ENCODE results near the gene ZNF341.

ZNF341 gene

DNA sequence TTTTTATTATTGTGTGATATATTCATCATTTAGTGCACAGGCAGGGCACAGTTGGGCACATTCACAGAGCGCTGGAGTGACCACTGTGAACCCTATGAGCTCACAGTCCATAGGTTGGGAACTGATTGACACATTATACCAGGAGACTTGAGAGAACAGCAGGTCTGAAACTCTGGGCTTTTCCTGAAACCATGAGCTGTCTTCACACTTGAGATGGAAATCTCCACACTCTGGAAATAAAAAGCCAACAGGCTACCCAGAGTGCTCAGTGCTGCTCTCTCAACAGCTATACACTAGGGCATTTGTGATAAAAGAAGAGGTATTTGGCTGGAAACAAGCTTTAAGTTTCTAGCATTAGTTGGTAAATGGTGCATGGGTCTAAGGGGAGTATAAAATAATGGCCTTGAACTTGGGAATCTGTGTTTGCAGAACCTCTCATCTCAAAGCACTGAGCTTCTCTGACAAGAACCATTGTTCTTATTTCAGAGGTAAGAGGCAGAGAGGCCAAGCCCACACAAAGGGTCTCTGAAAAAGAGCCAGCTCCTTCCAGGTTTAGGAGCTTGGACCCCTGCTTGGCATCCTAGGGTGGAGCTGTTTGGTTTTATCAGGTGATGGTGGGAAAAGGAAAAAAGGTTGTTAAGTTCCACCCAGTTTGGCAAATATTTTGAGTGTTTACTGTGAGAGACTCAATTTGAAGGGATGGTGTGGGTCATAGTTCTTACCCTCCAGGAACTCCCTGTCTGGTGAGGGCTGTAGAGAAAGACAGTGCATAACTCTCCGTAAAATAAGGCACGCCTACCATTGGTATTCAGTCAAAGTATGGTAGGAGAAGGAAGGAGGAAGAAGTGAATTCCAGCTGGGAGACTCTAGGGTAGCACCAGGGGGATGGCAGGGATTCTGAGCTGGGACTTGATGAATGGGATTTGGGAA is 93.8 kb downstream of the ZNF341 start:
- DNase-seq (ENCODE audit: insufficient read length) (no peak), FAIRE-seq (no peak)
- TF ChIP-seq POLR2AphosphoS5 (IDR thresholded peaks at IDR 0.05; ENCODE audit: low read depth, low read length): no peak
- no peak for TF ChIP-seq POLR2A (IDR thresholded peaks at IDR 0.05; ENCODE audit: low read depth, low read length)
- no peak for TF ChIP-seq TAF1 (IDR thresholded peaks at IDR 0.05; ENCODE audit: borderline replicate concordance, low read depth, low read length)

GRCh38 chr20:33826270-33826897 is 94.6 kb downstream of the ZNF341 start:
- FAIRE-seq (no peak), DNase-seq (ENCODE audit: insufficient read length) (no peak)
- no peak for TF ChIP-seq TAF1 (IDR thresholded peaks at IDR 0.05; ENCODE audit: borderline replicate concordance, low read depth, low read length)
- TF ChIP-seq POLR2AphosphoS5 (IDR thresholded peaks at IDR 0.05; ENCODE audit: low read depth, low read length): no peak
- TF ChIP-seq POLR2A (IDR thresholded peaks at IDR 0.05; ENCODE audit: low read depth, low read length): no peak

DNA sequence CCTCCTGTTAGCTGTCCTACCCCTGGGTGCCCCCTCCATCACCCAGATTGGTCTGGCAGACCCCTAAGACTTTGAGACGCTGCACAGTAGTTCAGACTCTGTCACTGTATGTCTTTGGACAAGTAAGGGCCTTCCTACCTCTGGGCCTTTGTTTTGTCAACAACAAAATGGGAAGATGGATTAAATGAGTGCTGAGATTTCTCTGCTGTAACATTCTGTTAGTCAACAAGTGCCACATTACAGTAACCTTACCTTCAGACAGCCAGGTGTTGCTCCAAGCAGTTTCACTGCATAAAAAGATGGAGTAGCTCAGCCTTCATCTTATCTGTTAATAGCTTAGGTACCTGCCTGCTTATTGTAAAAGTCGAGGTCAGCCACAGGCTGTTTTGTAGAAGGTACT is 95.3 kb downstream of the ZNF341 start:
- no peak for DNase-seq (ENCODE audit: insufficient read length)
- no peak for FAIRE-seq
- no peak for TF ChIP-seq POLR2A (IDR thresholded peaks at IDR 0.05; ENCODE audit: low read depth, low read length)
- TF ChIP-seq TAF1 (IDR thresholded peaks at IDR 0.05; ENCODE audit: borderline replicate concordance, low read depth, low read length): no peak
- no peak for TF ChIP-seq POLR2AphosphoS5 (IDR thresholded peaks at IDR 0.05; ENCODE audit: low read depth, low read length)

GRCh38 chr20:33827634-33828325 is 96.0 kb downstream of the ZNF341 start:
- TF ChIP-seq POLR2A (IDR thresholded peaks at IDR 0.05; ENCODE audit: low read depth, low read length) (no peak), POLR2AphosphoS5 (IDR thresholded peaks at IDR 0.05; ENCODE audit: low read depth, low read length) (no peak), TAF1 (IDR thresholded peaks at IDR 0.05; ENCODE audit: borderline replicate concordance, low read depth, low read length) (no peak)
- DNase-seq (ENCODE audit: insufficient read length) (no peak), FAIRE-seq (no peak)

DNA sequence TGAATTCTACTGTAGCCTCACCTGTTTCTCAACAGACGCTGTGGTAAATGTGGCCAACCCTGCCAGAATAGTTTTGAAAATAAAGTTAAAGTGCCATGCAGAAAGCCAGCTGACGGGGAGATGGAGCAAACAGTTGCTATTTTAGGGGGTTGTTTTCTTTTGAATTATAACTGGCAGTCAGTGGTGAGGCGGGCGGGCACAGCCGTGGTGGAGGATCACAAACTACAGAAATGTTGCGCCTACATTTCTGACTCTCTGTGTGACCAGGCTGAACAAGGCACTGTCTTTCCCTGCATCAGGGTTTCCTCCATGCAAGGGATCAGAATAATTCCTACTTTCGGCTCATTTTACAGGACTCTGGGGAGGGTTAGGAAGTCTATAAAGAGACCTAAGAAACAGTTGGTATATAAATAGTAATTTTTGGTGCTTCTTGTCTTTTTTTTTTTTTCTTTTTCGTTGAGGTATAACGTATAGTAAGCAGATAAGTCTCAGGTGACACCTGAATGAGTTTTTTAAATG is 96.6 kb downstream of the ZNF341 start:
- no peak for FAIRE-seq
- TF ChIP-seq POLR2A (IDR thresholded peaks at IDR 0.05; ENCODE audit: low read depth, low read length) (no peak), TAF1 (IDR thresholded peaks at IDR 0.05; ENCODE audit: borderline replicate concordance, low read depth, low read length) (no peak), POLR2AphosphoS5 (IDR thresholded peaks at IDR 0.05; ENCODE audit: low read depth, low read length) (no peak)
- no peak for DNase-seq (ENCODE audit: insufficient read length)

GRCh38 chr20:33828967-33829560 is 97.3 kb downstream of the ZNF341 start:
- no peak for FAIRE-seq
- TF ChIP-seq TAF1 (IDR thresholded peaks at IDR 0.05; ENCODE audit: borderline replicate concordance, low read depth, low read length): no peak
- no peak for TF ChIP-seq POLR2AphosphoS5 (IDR thresholded peaks at IDR 0.05; ENCODE audit: low read depth, low read length)
- no peak for TF ChIP-seq POLR2A (IDR thresholded peaks at IDR 0.05; ENCODE audit: low read depth, low read length)
- DNase-seq (ENCODE audit: insufficient read length): no peak

DNA sequence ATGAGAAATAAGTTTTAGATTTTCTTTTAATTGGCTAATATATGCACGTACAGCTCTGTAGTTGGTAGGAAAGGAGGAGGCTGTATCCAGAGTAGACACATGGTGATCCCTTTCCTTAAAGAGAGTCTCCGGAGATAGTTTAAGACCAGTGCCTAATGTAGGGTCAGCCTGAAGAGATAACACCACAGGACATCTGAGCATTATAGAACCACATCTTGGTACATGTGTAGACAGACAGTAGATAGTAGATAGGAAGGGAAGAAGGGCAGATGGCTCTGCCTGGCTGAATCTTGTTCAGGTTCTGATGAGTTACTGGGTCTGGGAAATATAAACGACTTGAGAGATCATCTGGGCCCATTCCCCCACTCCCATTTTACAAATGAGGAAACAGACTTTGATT is 97.8 kb downstream of the ZNF341 start:
- FAIRE-seq (no peak), DNase-seq (ENCODE audit: insufficient read length) (no peak)
- TF ChIP-seq POLR2AphosphoS5 (IDR thresholded peaks at IDR 0.05; ENCODE audit: low read depth, low read length): no peak
- TF ChIP-seq TAF1 (IDR thresholded peaks at IDR 0.05; ENCODE audit: borderline replicate concordance, low read depth, low read length): no peak
- TF ChIP-seq POLR2A (IDR thresholded peaks at IDR 0.05; ENCODE audit: low read depth, low read length): no peak

DNA sequence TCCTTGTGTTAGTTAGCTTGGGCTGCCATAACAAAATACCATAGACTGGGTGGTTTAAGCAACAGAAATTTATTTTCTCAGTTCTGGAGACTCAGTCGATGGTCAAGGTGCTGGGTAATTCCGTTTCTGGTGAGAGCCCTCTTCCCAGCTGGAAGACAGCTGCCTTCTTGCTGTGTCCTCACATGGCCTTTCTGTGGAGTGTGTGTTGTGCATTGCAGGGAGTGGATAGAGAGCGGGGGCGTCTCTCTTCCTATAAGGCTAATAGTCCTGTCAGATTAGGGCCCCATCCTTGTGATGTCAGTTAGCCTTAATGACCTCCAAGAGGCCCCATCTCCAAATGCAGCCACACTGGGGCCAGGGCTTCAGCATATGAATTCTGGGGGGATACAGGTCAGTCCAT is 98.6 kb downstream of the ZNF341 start:
- DNase-seq (ENCODE audit: insufficient read length) (no peak), FAIRE-seq (no peak)
- TF ChIP-seq POLR2A (IDR thresholded peaks at IDR 0.05; ENCODE audit: low read depth, low read length) (no peak), POLR2AphosphoS5 (IDR thresholded peaks at IDR 0.05; ENCODE audit: low read depth, low read length) (no peak), TAF1 (IDR thresholded peaks at IDR 0.05; ENCODE audit: borderline replicate concordance, low read depth, low read length) (no peak)

DNA sequence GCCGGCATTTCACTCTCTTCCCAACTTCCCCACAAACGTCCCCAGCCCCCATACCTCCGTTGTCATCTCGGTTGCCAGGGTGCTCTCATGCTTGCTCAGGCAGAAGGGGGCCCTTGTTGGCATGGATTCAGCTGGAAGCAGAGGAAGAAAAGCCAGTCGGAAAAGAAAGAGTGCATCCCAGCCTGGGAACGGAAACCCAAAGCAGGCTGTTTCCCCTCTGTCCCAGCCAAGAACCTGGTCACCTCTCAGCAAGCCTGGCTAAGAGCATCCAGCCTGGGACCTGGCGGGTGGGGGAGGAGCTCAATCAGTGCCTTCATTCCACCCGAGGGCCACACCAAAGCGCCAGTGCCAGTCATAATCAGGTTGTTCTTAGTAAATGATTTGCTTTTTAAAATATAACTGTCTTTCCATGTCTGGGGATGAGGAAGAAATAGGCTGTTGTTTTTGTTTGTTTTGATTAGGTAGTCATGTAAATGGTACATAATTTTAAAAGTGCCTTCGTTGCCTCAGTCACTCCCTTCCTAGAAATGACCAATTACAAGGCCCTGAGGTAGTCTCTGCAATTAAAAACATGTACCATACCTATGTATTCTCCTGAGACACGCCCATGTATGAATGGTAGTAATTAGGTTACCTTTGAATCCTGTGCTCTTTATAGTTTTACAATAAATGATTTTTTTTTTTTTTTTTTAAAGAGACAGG is 100.5 kb downstream of the ZNF341 start:
- TF ChIP-seq POLR2A (IDR thresholded peaks at IDR 0.05; ENCODE audit: low read depth, low read length) (no peak), TAF1 (IDR thresholded peaks at IDR 0.05; ENCODE audit: borderline replicate concordance, low read depth, low read length) (no peak), POLR2AphosphoS5 (IDR thresholded peaks at IDR 0.05; ENCODE audit: low read depth, low read length) (no peak)
- FAIRE-seq (no peak), DNase-seq (ENCODE audit: insufficient read length) (no peak)

DNA sequence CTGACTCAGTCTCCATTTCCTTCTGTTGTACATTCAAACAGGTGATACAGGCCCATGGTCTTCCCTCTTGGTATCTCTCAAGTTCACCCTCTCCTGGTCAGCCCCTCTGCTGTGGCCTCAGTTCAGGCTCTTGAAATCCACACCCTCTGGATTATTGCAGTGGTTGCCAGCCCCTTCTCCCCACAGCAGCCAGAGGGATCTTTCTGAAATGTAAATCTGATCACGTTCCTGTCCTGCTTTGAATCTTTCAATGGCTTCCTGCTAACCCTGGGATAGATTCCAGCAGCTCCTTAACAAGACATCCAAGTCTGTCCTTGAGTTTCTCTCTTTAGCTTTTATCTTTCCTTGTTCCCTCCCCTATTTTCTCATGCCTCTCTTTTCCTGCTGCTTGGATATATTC is 101.5 kb downstream of the ZNF341 start:
- TF ChIP-seq POLR2A (IDR thresholded peaks at IDR 0.05; ENCODE audit: low read depth, low read length) (no peak), POLR2AphosphoS5 (IDR thresholded peaks at IDR 0.05; ENCODE audit: low read depth, low read length) (no peak)
- DNase-seq (ENCODE audit: insufficient read length) (no peak), FAIRE-seq (no peak)

Measured in GM12892 (cell line).